HEK293T (cell line): ENCODE measurements around the gene ZNF391.

ENCODE experiments used
- BHLHE40 ChIP-seq: fragments of 450-650 bp; IDR thresholded peaks from 2 replicates; pipeline ENCODE4 v1.6.1; 2016; ENCODE audit warnings: mild to moderate bottlenecking, moderate library complexity, borderline replicate concordance
- ELF4 ChIP-seq: fragments of 450-650 bp; IDR thresholded peaks from 2 replicates; pipeline ENCODE4 v1.6.1; 2017; ENCODE audit warnings: antibody characterized with exemption
- FOXA1 ChIP-seq: fragments of 450-650 bp; IDR thresholded peaks from 2 replicates; pipeline ENCODE4 v1.6.1; 2016; ENCODE audit warnings: mild to moderate bottlenecking
- FOXM1 ChIP-seq: fragments of 450-650 bp; IDR thresholded peaks from 2 replicates; pipeline ENCODE4 v1.6.1; 2017; ENCODE audit warnings: mild to moderate bottlenecking, borderline replicate concordance
- HDGF ChIP-seq: fragments of 450-650 bp; IDR thresholded peaks from 2 replicates; pipeline ENCODE4 v1.6.1; 2017; ENCODE audit warnings: antibody characterized with exemption, borderline replicate concordance
- NFRKB ChIP-seq: fragments of 450-650 bp; IDR thresholded peaks from 2 replicates; pipeline ENCODE4 v1.6.1; 2016; ENCODE audit warnings: mild to moderate bottlenecking, moderate library complexity
- PKNOX1 ChIP-seq: fragments of 450-650 bp; IDR thresholded peaks from 2 replicates; pipeline ENCODE4 v1.6.1; 2016
- SP1 ChIP-seq: fragments of 450-650 bp; IDR thresholded peaks from 2 replicates; pipeline ENCODE4 v1.6.1; 2017
- SUZ12 ChIP-seq: fragments of 450-650 bp; IDR thresholded peaks from 2 replicates; pipeline ENCODE4 v1.6.1; 2016; ENCODE audit warnings: mild to moderate bottlenecking
- ZNF384 ChIP-seq: fragments of 450-650 bp; IDR thresholded peaks from 2 replicates; pipeline ENCODE4 v1.6.1; 2016

GRCh38 chr6:27426045-27426620, 37.6 kb downstream of the ZNF391 start:
- no peak for TF ChIP-seq SP1
- TF ChIP-seq BHLHE40, result no peak
- no peak for TF ChIP-seq SUZ12
- no peak for TF ChIP-seq FOXM1
- TF ChIP-seq PKNOX1, result no peak
- TF ChIP-seq FOXA1, result no peak
- TF ChIP-seq ZNF384, result no peak
- no peak for TF ChIP-seq ELF4
- TF ChIP-seq NFRKB, result no peak
- no peak for TF ChIP-seq HDGF
